VCaP (cell line): ENCODE results near the gene RAB27B.

Experiments used
- H3K27ac ChIP-seq: fragments of 450-650 bp; 2 replicates; pipeline ENCODE4 v1.5.1; 2017
- CTCF ChIP-seq: fragments of 450-650 bp; conservative IDR thresholded peaks from 2 replicates; pipeline ENCODE4 v1.5.1; 2017; ENCODE audit warnings: mild to moderate bottlenecking, moderate library complexity

The RAB27B gene

GRCh38 chr18:54910161-54910919, 82.1 kb downstream of the RAB27B start:
- TF ChIP-seq CTCF: no peak
- no peak overlapping the region for H3K27ac ChIP-seq

- H3K27ac ChIP-seq: no peak overlapping the region
- TF ChIP-seq CTCF: no peak
These were observed 83.3 kb downstream of the RAB27B start for GRCh38 chr18:54911551-54911950.

GRCh38 chr18:54914816-54915215, 86.5 kb downstream of the RAB27B start:
- no peak for TF ChIP-seq CTCF
- no peak overlapping the region for H3K27ac ChIP-seq

GRCh38 chr18:54916507-54916906, 88.2 kb downstream of the RAB27B start:
- H3K27ac ChIP-seq: no peak overlapping the region
- TF ChIP-seq CTCF: no peak

GRCh38 chr18:54918060-54918459, 89.8 kb downstream of the RAB27B start:
- no peak overlapping the region for H3K27ac ChIP-seq
- TF ChIP-seq CTCF: no peak

GRCh38 chr18:54919412-54919811, 91.1 kb downstream of the RAB27B start:
- no peak overlapping the region for H3K27ac ChIP-seq
- no peak for TF ChIP-seq CTCF

- no peak for TF ChIP-seq CTCF
- no peak overlapping the region for H3K27ac ChIP-seq
These were observed 95.2 kb downstream of the RAB27B start for GRCh38 chr18:54923339-54923956.
